GM12878 (cell line): ENCODE results near the gene POLE4. TPM values are rescaled to one million over a fixed set of nuclear protein-coding genes. Genes with fewer than 3 reads are reported as not detected.

Experiments
- ATAC-seq: fragments of 200-7000 bp; cut with Tn5 transposase; 3 replicates; pipeline ENCODE4 v1.9.1; 2020; ENCODE audit warnings: mild to moderate bottlenecking, moderate library complexity
- BruUV-seq: library from RNA; stranded (reverse); fragments of 400-500 nt; replicated peaks from 2 replicates; lab custom pipeline; 2021; lab: Mats Ljungman, UMichigan
- CTCF ChIA-PET: fragments of 300-600 bp; sonication (Branson Sonifier 250); formaldehyde crosslinking; extraction: SDS; loops from one replicate; lab custom pipeline; 2021; ENCODE audit warnings: inconsistent platforms; lab: Yijun Ruan, JAX
- POLR2A ChIA-PET: fragments of 350-600 bp; formaldehyde crosslinking; extraction: SDS; loops from one replicate; lab custom pipeline; 2021; ENCODE audit warnings: inconsistent platforms; lab: Charles Lee
- RAD21 ChIA-PET: fragments of 300-600 bp; sonication (Branson Sonifier 250); formaldehyde crosslinking; loops from one replicate; lab custom pipeline; 2023; ENCODE audit warnings: antibody characterized with exemption; ENCODE audit not compliant: unreplicated experiment; lab: Charles Lee
- SMC1A ChIA-PET: fragments of 300-600 bp; sonication (Branson Sonifier 250); formaldehyde crosslinking; loops from one replicate; lab custom pipeline; 2023; ENCODE audit not compliant: unreplicated experiment, uncharacterized antibody; lab: Charles Lee
- DNase-seq: peaks from one replicate; pipeline ENCODE4 v3.0.0-alpha.2; 2011; ENCODE audit warnings: low read depth, low spot score
- FAIRE-seq: peaks from 3 replicates; lab custom pipeline; 2011; peaks lifted over from hg19 to GRCh38; lab: Jason Lieb, UNC
- H2AFZ ChIP-seq: 2 replicates; pipeline ENCODE4 v1.6.0; 2011; ENCODE audit warnings: low read depth, low read length, control low read depth; ENCODE audit not compliant: control insufficient read depth
- H3K27ac ChIP-seq: 2 replicates; pipeline ENCODE4 v1.5.1; 2011; ENCODE audit warnings: control low read depth; ENCODE audit not compliant: control insufficient read depth, insufficient read depth
- H3K27me3 ChIP-seq, 2 experiments: replicated peaks in 1 of 2; 2 replicates each; pipeline versions ENCODE4 v1.6.0 to v1.6.1; 2011; ENCODE audit warnings: low read length in 1 of 2; ENCODE audit not compliant: control insufficient read depth in 2 of 2, insufficient read depth in 2 of 2
- H3K36me3 ChIP-seq, 2 experiments: 2 replicates each; pipeline ENCODE4 v1.5.1; 2011; ENCODE audit warnings: low read length in 1 of 2; ENCODE audit not compliant: control insufficient read depth in 2 of 2, insufficient read depth in 2 of 2
- H3K4me1 ChIP-seq: 2 replicates; pipeline ENCODE4 v1.6.1; 2011; ENCODE audit warnings: mild to moderate bottlenecking, low read length, moderate library complexity, mixed read lengths; ENCODE audit not compliant: control insufficient read depth, insufficient read depth
- H3K4me2 ChIP-seq: 2 replicates; pipeline ENCODE4 v1.6.0; 2011; ENCODE audit warnings: control low read depth; ENCODE audit not compliant: control insufficient read depth, insufficient read depth
- H3K4me3 ChIP-seq: fragments of 200-600 bp; sonication (generic); 2 replicates; pipeline ENCODE4 v1.5.1; 2016
- H3K79me2 ChIP-seq: 2 replicates; pipeline ENCODE4 v1.6.0; 2011; ENCODE audit warnings: low read length; ENCODE audit not compliant: control insufficient read depth, insufficient read depth
- H3K9ac ChIP-seq: 2 replicates; pipeline ENCODE4 v1.8.0; 2011; ENCODE audit warnings: low read length, control low read depth, mixed read lengths; ENCODE audit not compliant: control insufficient read depth, insufficient read depth
- H3K9me3 ChIP-seq: replicated peaks from 3 replicates; pipeline ENCODE4 v1.5.1; 2011; ENCODE audit warnings: mild to moderate bottlenecking, low read length; ENCODE audit not compliant: control insufficient read depth, insufficient read depth
- H4K20me1 ChIP-seq: 2 replicates; pipeline ENCODE4 v1.6.0; 2011; ENCODE audit not compliant: control insufficient read depth, insufficient read depth
- E4F1 ChIP-seq: fragments of 450-650 bp; IDR thresholded peaks from 2 replicates; pipeline ENCODE4 v1.6.1; 2018; ENCODE audit warnings: borderline replicate concordance, mild to moderate bottlenecking; ENCODE audit not compliant: partially characterized antibody
- IKZF1 ChIP-seq: fragments of 450-650 bp; conservative IDR thresholded peaks from 2 replicates; pipeline ENCODE4 v1.6.1; 2017; ENCODE audit warnings: antibody characterized with exemption, mild to moderate bottlenecking
- MEF2A ChIP-seq: IDR thresholded peaks from 2 replicates; pipeline ENCODE4 v1.6.1; 2011; ENCODE audit warnings: low read depth, mild to moderate bottlenecking, low read length, moderate library complexity; ENCODE audit not compliant: insufficient read depth
- MTA2 ChIP-seq: fragments of 450-650 bp; IDR thresholded peaks from 2 replicates; pipeline ENCODE4 v1.6.1; 2016; ENCODE audit warnings: low read depth, mild to moderate bottlenecking, moderate library complexity
- SIX5 ChIP-seq: IDR thresholded peaks from 2 replicates; pipeline ENCODE4 v1.6.1; 2011; ENCODE audit warnings: mild to moderate bottlenecking, low read depth, low read length, moderate library complexity; ENCODE audit not compliant: severe bottlenecking
- USF2 ChIP-seq: IDR thresholded peaks from 2 replicates; pipeline ENCODE4 v1.6.1; 2011; ENCODE audit warnings: low read depth, low read length, improper control_type of control experiment, borderline replicate concordance
- ZBTB11 ChIP-seq: fragments of 450-650 bp; formaldehyde crosslinking; IDR thresholded peaks from 2 replicates; pipeline ENCODE4 v1.5.0; 2022; ENCODE audit warnings: mild to moderate bottlenecking, missing genetic modification characterization
- WGBS: methylation state at CpG from one replicate; pipeline ENCODE4 v1.1.6; 2016; ENCODE audit warnings: low lambda C conversion rate; ENCODE audit not compliant: insufficient replicate concordance, insufficient coverage; ENCODE audit errors: missing lambda C conversion rate; 5-methylcytosine and 5-hydroxymethylcytosine counted together
- in situ Hi-C: fragments of 300-500 bp; cut with MboI; formaldehyde crosslinking; loops from 9 replicates; pipeline ENCODE4 v1.14.3; 2018; ENCODE audit warnings: mixed read lengths
- intact Hi-C: fragments of 100-400 bp; cut with micrococcal nuclease; formaldehyde crosslinking; loops from one replicate; pipeline ENCODE4 v1.14.2; 2022; ENCODE audit not compliant: unreplicated experiment
- polyA plus RNA-seq, 11 experiments: library from polyadenylated mRNA; depleted of rRNA in 4 of 11; unstranded in 6 of 11; stranded (reverse) in 5 of 11; fragments of >200 nt; fragmentation: Nextera tagmentation in 4 of 11; fragmentation: Illumina TruSeq in 1 of 11; extraction: Ambion mirVana in 4 of 11; extraction: Trizol in 1 of 11; gene quantifications; 1 replicate in 1 of 11; 2 replicates in 10 of 11; pipeline versions ENCODE4 v1.2.1 to v1.2.3, GENCODE V29; 2011 to 2016; ENCODE audit warnings: inconsistent platforms in 2 of 11, missing spikeins in 2 of 11, low read depth in 1 of 11
- total RNA-seq, 4 experiments: library from RNA; depleted of rRNA in 3 of 4; stranded (reverse); fragments of >200 nt in 3 of 4; fragmentation: Illumina TruSeq in 1 of 4; extraction: Trizol in 1 of 4; gene quantifications; 2 replicates each; pipeline versions ENCODE4 v1.2.1 to v1.2.3, GENCODE V29; 2013 to 2021

Gene POLE4
- total and polyA plus RNA-seq, 10 of the 15 experiments (the other 5 are each of a cell fraction or from before 2014, with no cell fraction given) = 38.5 to 221 (median 66.8) TPM

- intact Hi-C loops (loop anchor here (10.0 kb wide), 1 partner anchor 269 kb away; the partner anchor contains the start of gene TACR1), in situ Hi-C loops (no loop called here)
- H3K9me3 ChIP-seq = no peaks in the 10 kb centered on the region; the same call in 2 of the 3 replicates
- WGBS = 70% methylated on average over 2 of the region's 2 CpGs
- FAIRE-seq (no peak), DNase-seq (no peak), ATAC-seq (no peak)
- no peaks in the 10 kb centered on the region for H3K36me3 ChIP-seq
- H3K9ac ChIP-seq = no peak overlapping the region
- no peak overlapping the region for H3K27ac ChIP-seq
- no peak overlapping the region for H2AFZ ChIP-seq
- TF ChIP-seq ZBTB11 (no peak), USF2 (no peak), IKZF1 (no peak), MEF2A (no peak), SIX5 (no peak), MTA2 (no peak), E4F1 (no peak)
- H4K20me1 ChIP-seq = no peaks in the 10 kb centered on the region
- ChIA-PET RAD21 (interaction anchor here (1.1 kb wide), 1 partner anchor 128 kb away, joined by 4 read pairs; no protein-coding TSS in a partner anchor), SMC1A (interaction anchor here (1.4 kb wide), 1 partner anchor 9 kb away, joined by 5 read pairs; no protein-coding TSS in a partner anchor), POLR2A (no interaction called here), CTCF (interaction anchor here (0.6 to 1.7 kb wide), 4 partner anchors 172 to 683 kb away, joined by 3 to 5 read pairs (median 4); no protein-coding TSS in a partner anchor)
- H3K27me3 ChIP-seq = no peaks in the 10 kb centered on the region
- no TSS peak for BruUV-seq
- no peak overlapping the region for H3K4me3 ChIP-seq
- H3K4me1 ChIP-seq = no peaks in the 10 kb centered on the region
- no peak overlapping the region for H3K4me2 ChIP-seq
- H3K79me2 ChIP-seq = no peaks in the 10 kb centered on the region
Observed at GRCh38 chr2:74925361-74925786, 33.1 kb upstream of the POLE4 start.
